ENCODE measurements around the gene PLEKHJ1.

- TF ChIP-seq CTCF (conservative IDR thresholded peaks at IDR 0.05; ENCODE audit: low read length) (no peak), EZH2phosphoT487 (IDR thresholded peaks at IDR 0.05; ENCODE audit: borderline replicate concordance) (no peak)
These were observed 25.9 kb downstream of the PLEKHJ1 start for GRCh38 chr19:2210206-2210605.

Data from Loucy (cell line).